Liver (tissue), 3 donors: Measurements from ENCODE around the gene TBP.

Source experiments
- ATF3 ChIP-seq: IDR thresholded peaks from 2 replicates; pipeline ENCODE4 v1.6.1; 2016; ENCODE audit warnings: antibody characterized with exemption
- CTCF ChIP-seq: fragments of 150-350 bp; IDR thresholded peaks from 2 replicates; pipeline ENCODE4 v1.5.1; 2017; ENCODE audit warnings: improper control_type of control experiment, low read depth, low read length; ENCODE audit not compliant: missing input control
- REST ChIP-seq: IDR thresholded peaks from 2 replicates; pipeline ENCODE4 v1.6.1; 2016; ENCODE audit warnings: antibody characterized with exemption, mild to moderate bottlenecking
- donor health status: healthy.
- donor health status: healthy.

GRCh38 chr6:170605574-170606259, 51.5 kb downstream of the TBP start:
- TF ChIP-seq CTCF (no peak), REST (no peak), ATF3 (no peak)
